Measurements from ENCODE around the gene PRRC2B.
"Not testable (repeated sequence)": the region's sequence is repeated elsewhere in the genome, so short reads cannot be mapped to it uniquely, and the experiment has no call there.

Gene PRRC2B

GRCh38 chr9:131387394-131387793 lies 6.5 kb upstream of the PRRC2B start:
- DNase-seq: no peak

- DNase-seq: no peak
Observed at GRCh38 chr9:131391020-131391419, 2.9 kb upstream of the PRRC2B start.

GRCh38 chr9:131391504-131391903 lies 2.4 kb upstream of the PRRC2B start:
- DNase-seq: no peak

- no peak for DNase-seq
Observed at GRCh38 chr9:131394464-131395156, 724 bp downstream of the PRRC2B start.

- DNase-seq: no peak
Observed at GRCh38 chr9:131395157-131396098, 1.5 kb downstream of the PRRC2B start.

- not testable (repeated sequence) for DNase-seq
Observed at GRCh38 chr9:131396099-131396479, 2.2 kb downstream of the PRRC2B start.

- DNase-seq: no peak
Observed at GRCh38 chr9:131396626-131397025, 2.7 kb downstream of the PRRC2B start.

GRCh38 chr9:131397100-131397790 lies 3.4 kb downstream of the PRRC2B start:
- DNase-seq: peak; percentile 41

GRCh38 chr9:131398204-131398603 lies 4.3 kb downstream of the PRRC2B start:
- no peak for DNase-seq

- DNase-seq: no peak
Observed at GRCh38 chr9:131399972-131400371, 6.1 kb downstream of the PRRC2B start.

- no peak for DNase-seq
Observed at GRCh38 chr9:131400627-131401026, 6.7 kb downstream of the PRRC2B start.

GRCh38 chr9:131402073-131402472 lies 8.2 kb downstream of the PRRC2B start:
- DNase-seq: no peak

GRCh38 chr9:131402738-131403492 lies 9.0 kb downstream of the PRRC2B start:
- DNase-seq: peak; percentile 79

GRCh38 chr9:131403493-131403773 lies 9.5 kb downstream of the PRRC2B start:
- no peak for DNase-seq

GRCh38 chr9:131404581-131404980 lies 10.7 kb downstream of the PRRC2B start:
- DNase-seq: no peak

- DNase-seq: no peak
Observed at GRCh38 chr9:131404987-131405386, 11.1 kb downstream of the PRRC2B start.

- peak; percentile 92 for DNase-seq
Observed at GRCh38 chr9:131405428-131405827, 11.5 kb downstream of the PRRC2B start.

- no peak for DNase-seq
Observed at GRCh38 chr9:131405858-131406537, 12.1 kb downstream of the PRRC2B start.

GRCh38 chr9:131406563-131407436 lies 12.9 kb downstream of the PRRC2B start:
- DNase-seq: no peak

- DNase-seq: no peak
Observed at GRCh38 chr9:131407717-131408195, 13.9 kb downstream of the PRRC2B start.

- DNase-seq: no peak
Observed at GRCh38 chr9:131409458-131409992, 15.6 kb downstream of the PRRC2B start.
